MM.1S (cell line): Measurements from ENCODE around the gene GRK4.

Experiments
- CTCF ChIP-seq: fragments of 300-600 bp; sonication (generic); IDR thresholded peaks from 2 replicates; pipeline ENCODE4 v1.5.1; 2016; ENCODE audit warnings: antibody characterized with exemption, low read length, mixed read lengths
- EZH2 ChIP-seq: fragments of 300-600 bp; sonication (generic); optimal IDR thresholded peaks from 2 replicates; pipeline ENCODE3; 2017; ENCODE audit warnings: low read depth, mild to moderate bottlenecking, antibody characterized with exemption, low read length, mixed read lengths

- TF ChIP-seq EZH2, result no peak
- no peak for TF ChIP-seq CTCF
Observed at GRCh38 chr4:2940267-2941137, 22.9 kb upstream of the GRK4 start.
